WTC11 (cell line): ENCODE data around the gene FRMD4A. TPM values are rescaled to one million over a fixed set of nuclear protein-coding genes. Genes with fewer than 3 reads are reported as not detected.

ENCODE experiments used
- ATAC-seq: fragments of 200-7000 bp; cut with Tn5 transposase; 2 replicates; pipeline ENCODE4 v1.10.0; 2021; ENCODE audit warnings: mild to moderate bottlenecking, moderate library complexity
- CTCF ChIA-PET: fragments of 300-600 bp; sonication (Branson Sonifier 250); formaldehyde crosslinking; loops from one replicate; lab custom pipeline; 2021; ENCODE audit warnings: antibody characterized with exemption; lab: Charles Lee
- POLR2A ChIA-PET: fragments of 350-600 bp; sonication (Branson Sonifier 250); formaldehyde crosslinking; loops from one replicate; lab custom pipeline; 2021; ENCODE audit warnings: antibody characterized with exemption; lab: Charles Lee
- DNase-seq: peaks from one replicate; pipeline ENCODE4 v3.0.0; 2021; ENCODE audit warnings: low spot score
- H3K27ac Mint-ChIP-seq: 2 replicates; pipeline ENCODE4 v1.8.0; 2021; ENCODE audit warnings: mixed read lengths
- H3K27me3 Mint-ChIP-seq: 2 replicates; pipeline ENCODE4 v1.8.0; 2021; ENCODE audit warnings: low read depth, mild to moderate bottlenecking, moderate library complexity, mixed read lengths
- H3K36me3 Mint-ChIP-seq: 2 replicates; pipeline ENCODE4 v1.8.0; 2021; ENCODE audit warnings: mixed read lengths
- H3K4me1 Mint-ChIP-seq: 2 replicates; pipeline ENCODE4 v1.8.0; 2022; ENCODE audit warnings: mixed read lengths
- H3K4me3 Mint-ChIP-seq: 2 replicates; pipeline ENCODE4 v1.8.0; 2021; ENCODE audit warnings: mild to moderate bottlenecking, moderate library complexity, mixed read lengths
- H3K9me3 Mint-ChIP-seq: 2 replicates; pipeline ENCODE4 v1.8.0; 2021; ENCODE audit warnings: mixed read lengths
- FOXJ3 ChIP-seq: sonication (generic); formaldehyde crosslinking; IDR thresholded peaks from 2 replicates; pipeline ENCODE4 v1.9.0; 2021; ENCODE audit warnings: missing genetic modification reagents, mild to moderate bottlenecking, borderline replicate concordance
- FOXP1 ChIP-seq: sonication (generic); formaldehyde crosslinking; IDR thresholded peaks from 2 replicates; pipeline ENCODE4 v1.8.0; 2022; ENCODE audit warnings: missing genetic modification reagents, mild to moderate bottlenecking, moderate library complexity, borderline replicate concordance
- HMGA2 ChIP-seq: fragments of 250-450 bp; sonication (Bioruptor Pico); IDR thresholded peaks from 2 replicates; pipeline ENCODE4 v1.4.0; 2021; ENCODE audit warnings: mild to moderate bottlenecking, moderate library complexity
- JUN ChIP-seq: sonication (generic); formaldehyde crosslinking; IDR thresholded peaks from 2 replicates; pipeline ENCODE4 v1.8.0; 2023; ENCODE audit warnings: mild to moderate bottlenecking, missing genetic modification reagents
- MXD4 ChIP-seq: fragments of 250-450 bp; sonication (Bioruptor Pico); IDR thresholded peaks from 2 replicates; pipeline ENCODE4 v1.8.0; 2021; ENCODE audit warnings: mild to moderate bottlenecking, moderate library complexity, borderline replicate concordance
- MYBL2 ChIP-seq: sonication (generic); formaldehyde crosslinking; IDR thresholded peaks from 2 replicates; pipeline ENCODE4 v1.8.1; 2023; ENCODE audit warnings: mild to moderate bottlenecking, moderate library complexity, missing genetic modification reagents
- NFATC4 ChIP-seq: fragments of 250-450 bp; sonication (Bioruptor Pico); IDR thresholded peaks from 2 replicates; pipeline ENCODE4 v1.9.0; 2021; ENCODE audit warnings: mild to moderate bottlenecking
- SMAD3 ChIP-seq: sonication (generic); formaldehyde crosslinking; IDR thresholded peaks from 2 replicates; pipeline ENCODE4 v1.8.0; 2022; ENCODE audit warnings: missing genetic modification reagents, mild to moderate bottlenecking, borderline replicate concordance
- SP1 ChIP-seq: sonication (generic); formaldehyde crosslinking; conservative IDR thresholded peaks from 2 replicates; pipeline ENCODE4 v1.8.1; 2022; ENCODE audit warnings: missing genetic modification reagents
- ZBTB21 ChIP-seq: sonication (generic); formaldehyde crosslinking; IDR thresholded peaks from 2 replicates; pipeline ENCODE4 v1.8.1; 2023; ENCODE audit warnings: mild to moderate bottlenecking, missing genetic modification reagents, borderline replicate concordance
- ZNF416 ChIP-seq: fragments of 250-450 bp; sonication (Bioruptor Pico); IDR thresholded peaks from 2 replicates; pipeline ENCODE4 v1.9.0; 2021; ENCODE audit warnings: mild to moderate bottlenecking, inconsistent platforms
- ZNF423 ChIP-seq: fragments of 250-450 bp; sonication (Bioruptor Pico); IDR thresholded peaks from 2 replicates; pipeline ENCODE4 v2.1.2; 2022; ENCODE audit warnings: mild to moderate bottlenecking, moderate library complexity
- total RNA-seq: library from RNA; stranded (reverse); gene quantifications from 3 replicates; pipeline ENCODE4 v1.2.3, GENCODE V29; 2021
- TF ChIP-seq, protein P1 (sequence below): sonication (generic); formaldehyde crosslinking; IDR thresholded peaks from 2 replicates; pipeline ENCODE4 v1.8.0; 2023; ENCODE audit warnings: mild to moderate bottlenecking, missing genetic modification reagents
- TF ChIP-seq, protein P2 (sequence below): sonication (generic); formaldehyde crosslinking; IDR thresholded peaks from 2 replicates; pipeline ENCODE4 v1.8.0; 2023; ENCODE audit warnings: missing genetic modification reagents
- TF ChIP-seq, protein P3 (sequence below): sonication (generic); formaldehyde crosslinking; IDR thresholded peaks from 2 replicates; pipeline ENCODE4 v1.8.1; 2022; ENCODE audit warnings: mild to moderate bottlenecking, missing genetic modification reagents, moderate library complexity, borderline replicate concordance
- TF ChIP-seq, protein P4 (sequence below): sonication (generic); formaldehyde crosslinking; IDR thresholded peaks from 2 replicates; pipeline ENCODE4 v1.8.0; 2022; ENCODE audit warnings: mild to moderate bottlenecking, missing genetic modification reagents
- TF ChIP-seq, protein P5 (sequence below): fragments of 250-450 bp; sonication (Bioruptor Pico); IDR thresholded peaks from 2 replicates; pipeline ENCODE4 v1.9.0; 2021; ENCODE audit warnings: mild to moderate bottlenecking, borderline replicate concordance
- TF ChIP-seq, protein P6 (sequence below): sonication (generic); formaldehyde crosslinking; IDR thresholded peaks from 2 replicates; pipeline ENCODE4 v1.8.0; 2023; ENCODE audit warnings: missing genetic modification reagents, mild to moderate bottlenecking, borderline replicate concordance

The FRMD4A gene
- total RNA-seq, 1 experiment from 2014 or later, result 35.5 TPM

DNA sequence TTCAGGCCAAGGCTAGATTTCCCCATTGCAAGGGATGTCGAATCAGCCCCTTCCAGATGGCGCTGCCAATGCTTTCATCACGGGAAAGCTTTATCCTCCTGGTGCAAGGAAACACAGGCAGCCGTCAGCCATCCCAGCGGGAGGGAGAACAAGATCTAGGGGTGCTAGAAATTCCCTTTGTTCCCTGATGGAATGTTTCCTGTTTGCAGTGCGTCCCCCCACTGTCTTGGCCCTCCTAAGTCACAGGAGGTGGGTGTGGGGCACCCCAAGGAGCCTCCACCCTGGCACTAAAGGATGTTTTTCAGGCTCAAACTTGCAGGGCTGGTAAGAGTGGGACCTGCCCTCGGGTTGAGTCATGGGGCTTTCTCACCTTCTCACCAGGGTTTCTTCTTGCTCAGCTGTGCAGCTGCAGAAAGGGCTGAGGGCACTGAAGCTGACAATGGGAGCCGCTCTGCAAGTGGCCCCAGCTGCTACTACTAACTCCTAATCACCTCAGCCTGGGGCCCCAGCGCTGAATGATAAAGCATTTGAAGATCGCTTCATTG, 640.4 kb downstream of the FRMD4A start:
- TF ChIP-seq ZNF423 (CRISPR knock-in tag) (peak; percentile 100), HMGA2 (CRISPR knock-in tag) (no peak)
- TF ChIP-seq, all 79 proteins: peak for 1
- Mint-ChIP-seq H3K4me3 (no peak overlapping the region), H3K27ac (peak overlapping the region; percentile 70), H3K36me3 (peaks cover 32% of the 10 kb centered on the region), H3K9me3 (no peaks in the 10 kb centered on the region), H3K4me1 (peaks cover 19% of the 10 kb centered on the region), H3K27me3 (no peaks in the 10 kb centered on the region)
- CTCF ChIA-PET, result no interaction called here
- POLR2A ChIA-PET, result no interaction called here
- peak; percentile 74 for ATAC-seq
- peak; percentile 26 for DNase-seq

DNA sequence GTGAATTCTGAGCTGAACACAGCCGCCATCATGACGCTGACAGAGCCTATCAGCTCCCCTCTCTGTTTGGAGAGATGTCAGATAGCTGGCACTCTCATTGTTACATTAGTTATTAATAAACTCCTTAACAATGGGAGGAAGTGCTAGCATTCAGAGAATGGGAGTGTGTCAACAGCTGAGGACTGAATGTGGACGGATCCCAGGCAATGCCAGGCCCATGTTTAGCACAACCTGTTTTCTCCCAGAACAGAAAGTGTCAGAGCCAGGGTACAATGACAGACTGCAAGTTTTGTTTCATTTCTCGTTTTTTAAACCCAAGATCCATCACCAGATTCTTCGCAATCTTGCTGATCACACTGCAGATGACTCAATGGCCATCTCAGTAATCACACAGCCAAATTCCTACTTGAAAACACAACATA, 644.4 kb downstream of the FRMD4A start:
- Mint-ChIP-seq H3K9me3 (no peaks in the 10 kb centered on the region), H3K4me1 (peaks cover 14% of the 10 kb centered on the region), H3K27me3 (no peaks in the 10 kb centered on the region), H3K27ac (no peak overlapping the region)
- DNase-seq, result no peak
- CTCF ChIA-PET, result interaction anchor here (1.4 kb wide), 1 partner anchor 27 kb away, joined by 3 read pairs; no protein-coding TSS in a partner anchor
- ATAC-seq, result no peak
- TF ChIP-seq, protein P1, sequence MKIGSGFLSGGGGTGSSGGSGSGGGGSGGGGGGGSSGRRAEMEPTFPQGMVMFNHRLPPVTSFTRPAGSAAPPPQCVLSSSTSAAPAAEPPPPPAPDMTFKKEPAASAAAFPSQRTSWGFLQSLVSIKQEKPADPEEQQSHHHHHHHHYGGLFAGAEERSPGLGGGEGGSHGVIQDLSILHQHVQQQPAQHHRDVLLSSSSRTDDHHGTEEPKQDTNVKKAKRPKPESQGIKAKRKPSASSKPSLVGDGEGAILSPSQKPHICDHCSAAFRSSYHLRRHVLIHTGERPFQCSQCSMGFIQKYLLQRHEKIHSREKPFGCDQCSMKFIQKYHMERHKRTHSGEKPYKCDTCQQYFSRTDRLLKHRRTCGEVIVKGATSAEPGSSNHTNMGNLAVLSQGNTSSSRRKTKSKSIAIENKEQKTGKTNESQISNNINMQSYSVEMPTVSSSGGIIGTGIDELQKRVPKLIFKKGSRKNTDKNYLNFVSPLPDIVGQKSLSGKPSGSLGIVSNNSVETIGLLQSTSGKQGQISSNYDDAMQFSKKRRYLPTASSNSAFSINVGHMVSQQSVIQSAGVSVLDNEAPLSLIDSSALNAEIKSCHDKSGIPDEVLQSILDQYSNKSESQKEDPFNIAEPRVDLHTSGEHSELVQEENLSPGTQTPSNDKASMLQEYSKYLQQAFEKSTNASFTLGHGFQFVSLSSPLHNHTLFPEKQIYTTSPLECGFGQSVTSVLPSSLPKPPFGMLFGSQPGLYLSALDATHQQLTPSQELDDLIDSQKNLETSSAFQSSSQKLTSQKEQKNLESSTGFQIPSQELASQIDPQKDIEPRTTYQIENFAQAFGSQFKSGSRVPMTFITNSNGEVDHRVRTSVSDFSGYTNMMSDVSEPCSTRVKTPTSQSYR, result no peak
- no peak for TF ChIP-seq MXD4 (CRISPR knock-in tag)
- TF ChIP-seq ZBTB21 (CRISPR knock-in tag), result no peak
- TF ChIP-seq ZNF416, result no peak
- TF ChIP-seq, protein P2, sequence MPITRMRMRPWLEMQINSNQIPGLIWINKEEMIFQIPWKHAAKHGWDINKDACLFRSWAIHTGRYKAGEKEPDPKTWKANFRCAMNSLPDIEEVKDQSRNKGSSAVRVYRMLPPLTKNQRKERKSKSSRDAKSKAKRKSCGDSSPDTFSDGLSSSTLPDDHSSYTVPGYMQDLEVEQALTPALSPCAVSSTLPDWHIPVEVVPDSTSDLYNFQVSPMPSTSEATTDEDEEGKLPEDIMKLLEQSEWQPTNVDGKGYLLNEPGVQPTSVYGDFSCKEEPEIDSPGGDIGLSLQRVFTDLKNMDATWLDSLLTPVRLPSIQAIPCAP (CRISPR knock-in tag), result no peak
- no peak for TF ChIP-seq JUN
- TF ChIP-seq, protein P3, sequence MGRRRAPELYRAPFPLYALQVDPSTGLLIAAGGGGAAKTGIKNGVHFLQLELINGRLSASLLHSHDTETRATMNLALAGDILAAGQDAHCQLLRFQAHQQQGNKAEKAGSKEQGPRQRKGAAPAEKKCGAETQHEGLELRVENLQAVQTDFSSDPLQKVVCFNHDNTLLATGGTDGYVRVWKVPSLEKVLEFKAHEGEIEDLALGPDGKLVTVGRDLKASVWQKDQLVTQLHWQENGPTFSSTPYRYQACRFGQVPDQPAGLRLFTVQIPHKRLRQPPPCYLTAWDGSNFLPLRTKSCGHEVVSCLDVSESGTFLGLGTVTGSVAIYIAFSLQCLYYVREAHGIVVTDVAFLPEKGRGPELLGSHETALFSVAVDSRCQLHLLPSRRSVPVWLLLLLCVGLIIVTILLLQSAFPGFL, result no peak
- no peak for TF ChIP-seq MYBL2 (CRISPR knock-in tag)
- no peak for TF ChIP-seq FOXP1 (CRISPR knock-in tag)
- no peak for TF ChIP-seq NFATC4 (CRISPR knock-in tag)
- no peak for TF ChIP-seq SP1 (CRISPR knock-in tag)
- TF ChIP-seq, protein P4, sequence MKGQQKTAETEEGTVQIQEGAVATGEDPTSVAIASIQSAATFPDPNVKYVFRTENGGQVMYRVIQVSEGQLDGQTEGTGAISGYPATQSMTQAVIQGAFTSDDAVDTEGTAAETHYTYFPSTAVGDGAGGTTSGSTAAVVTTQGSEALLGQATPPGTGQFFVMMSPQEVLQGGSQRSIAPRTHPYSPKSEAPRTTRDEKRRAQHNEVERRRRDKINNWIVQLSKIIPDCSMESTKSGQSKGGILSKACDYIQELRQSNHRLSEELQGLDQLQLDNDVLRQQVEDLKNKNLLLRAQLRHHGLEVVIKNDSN, result no peak
- TF ChIP-seq, all 79 proteins: peak for 0
- Mint-ChIP-seq H3K4me3 (no peak overlapping the region), H3K36me3 (peaks cover 4% of the 10 kb centered on the region; the same call in 1 of the 2 replicates)
- POLR2A ChIA-PET, result no interaction called here

DNA sequence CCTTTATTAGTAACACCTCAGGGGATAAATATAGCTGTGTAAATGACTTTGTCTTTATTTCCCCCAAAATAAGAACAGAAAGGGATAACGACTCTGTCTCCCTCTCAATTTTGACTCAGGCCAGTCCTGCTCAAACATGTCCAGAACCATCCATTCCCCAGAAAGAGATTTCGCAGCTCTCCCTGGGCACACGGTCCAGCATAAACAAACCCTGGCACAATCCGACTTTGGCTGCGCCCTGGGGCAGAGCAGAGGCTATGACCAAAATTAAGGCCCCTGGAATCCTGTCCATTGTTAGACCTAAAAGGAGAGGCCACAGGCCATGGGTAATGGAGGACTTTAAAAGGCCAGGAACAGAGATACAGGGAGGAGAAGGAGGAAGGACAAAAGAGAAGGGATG, 644.8 kb downstream of the FRMD4A start:
- Mint-ChIP-seq H3K36me3 (peaks cover 4% of the 10 kb centered on the region; the same call in 1 of the 2 replicates), H3K4me3 (no peak overlapping the region), H3K27ac (0 out of 2 replicates have a peak overlapping the region, but pooled peaks have one; percentile 6), H3K27me3 (no peaks in the 10 kb centered on the region), H3K9me3 (no peaks in the 10 kb centered on the region), H3K4me1 (peaks cover 13% of the 10 kb centered on the region)
- DNase-seq (no peak), ATAC-seq (no peak)
- ChIA-PET CTCF (interaction anchor here (1.4 kb wide), 1 partner anchor 26 kb away, joined by 3 read pairs; no protein-coding TSS in a partner anchor), POLR2A (no interaction called here)
- TF ChIP-seq, protein P5, sequence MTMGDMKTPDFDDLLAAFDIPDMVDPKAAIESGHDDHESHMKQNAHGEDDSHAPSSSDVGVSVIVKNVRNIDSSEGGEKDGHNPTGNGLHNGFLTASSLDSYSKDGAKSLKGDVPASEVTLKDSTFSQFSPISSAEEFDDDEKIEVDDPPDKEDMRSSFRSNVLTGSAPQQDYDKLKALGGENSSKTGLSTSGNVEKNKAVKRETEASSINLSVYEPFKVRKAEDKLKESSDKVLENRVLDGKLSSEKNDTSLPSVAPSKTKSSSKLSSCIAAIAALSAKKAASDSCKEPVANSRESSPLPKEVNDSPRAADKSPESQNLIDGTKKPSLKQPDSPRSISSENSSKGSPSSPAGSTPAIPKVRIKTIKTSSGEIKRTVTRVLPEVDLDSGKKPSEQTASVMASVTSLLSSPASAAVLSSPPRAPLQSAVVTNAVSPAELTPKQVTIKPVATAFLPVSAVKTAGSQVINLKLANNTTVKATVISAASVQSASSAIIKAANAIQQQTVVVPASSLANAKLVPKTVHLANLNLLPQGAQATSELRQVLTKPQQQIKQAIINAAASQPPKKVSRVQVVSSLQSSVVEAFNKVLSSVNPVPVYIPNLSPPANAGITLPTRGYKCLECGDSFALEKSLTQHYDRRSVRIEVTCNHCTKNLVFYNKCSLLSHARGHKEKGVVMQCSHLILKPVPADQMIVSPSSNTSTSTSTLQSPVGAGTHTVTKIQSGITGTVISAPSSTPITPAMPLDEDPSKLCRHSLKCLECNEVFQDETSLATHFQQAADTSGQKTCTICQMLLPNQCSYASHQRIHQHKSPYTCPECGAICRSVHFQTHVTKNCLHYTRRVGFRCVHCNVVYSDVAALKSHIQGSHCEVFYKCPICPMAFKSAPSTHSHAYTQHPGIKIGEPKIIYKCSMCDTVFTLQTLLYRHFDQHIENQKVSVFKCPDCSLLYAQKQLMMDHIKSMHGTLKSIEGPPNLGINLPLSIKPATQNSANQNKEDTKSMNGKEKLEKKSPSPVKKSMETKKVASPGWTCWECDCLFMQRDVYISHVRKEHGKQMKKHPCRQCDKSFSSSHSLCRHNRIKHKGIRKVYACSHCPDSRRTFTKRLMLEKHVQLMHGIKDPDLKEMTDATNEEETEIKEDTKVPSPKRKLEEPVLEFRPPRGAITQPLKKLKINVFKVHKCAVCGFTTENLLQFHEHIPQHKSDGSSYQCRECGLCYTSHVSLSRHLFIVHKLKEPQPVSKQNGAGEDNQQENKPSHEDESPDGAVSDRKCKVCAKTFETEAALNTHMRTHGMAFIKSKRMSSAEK, result no peak
- TF ChIP-seq, protein P6, sequence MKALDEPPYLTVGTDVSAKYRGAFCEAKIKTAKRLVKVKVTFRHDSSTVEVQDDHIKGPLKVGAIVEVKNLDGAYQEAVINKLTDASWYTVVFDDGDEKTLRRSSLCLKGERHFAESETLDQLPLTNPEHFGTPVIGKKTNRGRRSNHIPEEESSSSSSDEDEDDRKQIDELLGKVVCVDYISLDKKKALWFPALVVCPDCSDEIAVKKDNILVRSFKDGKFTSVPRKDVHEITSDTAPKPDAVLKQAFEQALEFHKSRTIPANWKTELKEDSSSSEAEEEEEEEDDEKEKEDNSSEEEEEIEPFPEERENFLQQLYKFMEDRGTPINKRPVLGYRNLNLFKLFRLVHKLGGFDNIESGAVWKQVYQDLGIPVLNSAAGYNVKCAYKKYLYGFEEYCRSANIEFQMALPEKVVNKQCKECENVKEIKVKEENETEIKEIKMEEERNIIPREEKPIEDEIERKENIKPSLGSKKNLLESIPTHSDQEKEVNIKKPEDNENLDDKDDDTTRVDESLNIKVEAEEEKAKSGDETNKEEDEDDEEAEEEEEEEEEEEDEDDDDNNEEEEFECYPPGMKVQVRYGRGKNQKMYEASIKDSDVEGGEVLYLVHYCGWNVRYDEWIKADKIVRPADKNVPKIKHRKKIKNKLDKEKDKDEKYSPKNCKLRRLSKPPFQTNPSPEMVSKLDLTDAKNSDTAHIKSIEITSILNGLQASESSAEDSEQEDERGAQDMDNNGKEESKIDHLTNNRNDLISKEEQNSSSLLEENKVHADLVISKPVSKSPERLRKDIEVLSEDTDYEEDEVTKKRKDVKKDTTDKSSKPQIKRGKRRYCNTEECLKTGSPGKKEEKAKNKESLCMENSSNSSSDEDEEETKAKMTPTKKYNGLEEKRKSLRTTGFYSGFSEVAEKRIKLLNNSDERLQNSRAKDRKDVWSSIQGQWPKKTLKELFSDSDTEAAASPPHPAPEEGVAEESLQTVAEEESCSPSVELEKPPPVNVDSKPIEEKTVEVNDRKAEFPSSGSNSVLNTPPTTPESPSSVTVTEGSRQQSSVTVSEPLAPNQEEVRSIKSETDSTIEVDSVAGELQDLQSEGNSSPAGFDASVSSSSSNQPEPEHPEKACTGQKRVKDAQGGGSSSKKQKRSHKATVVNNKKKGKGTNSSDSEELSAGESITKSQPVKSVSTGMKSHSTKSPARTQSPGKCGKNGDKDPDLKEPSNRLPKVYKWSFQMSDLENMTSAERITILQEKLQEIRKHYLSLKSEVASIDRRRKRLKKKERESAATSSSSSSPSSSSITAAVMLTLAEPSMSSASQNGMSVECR (CRISPR knock-in tag), result no peak
- no peak for TF ChIP-seq FOXJ3 (CRISPR knock-in tag)
- TF ChIP-seq SMAD3 (CRISPR knock-in tag), result no peak
